Endothelial cell of umbilical vein (primary cell): Measurements from ENCODE around the gene GBP7. TPM values are rescaled to one million over a fixed set of nuclear protein-coding genes. Genes with fewer than 3 reads are reported as not detected.

Source experiments
- BruUV-seq: library from RNA; stranded (reverse); fragments of 400-500 nt; replicated peaks from 2 replicates; lab custom pipeline; 2021; lab: Mats Ljungman, UMichigan
- CTCF ChIA-PET: fragments of 300-600, 350-600 bp; sonication (Branson Sonifier 250); formaldehyde crosslinking; loops from one replicate; lab custom pipeline; 2021; ENCODE audit warnings: antibody characterized with exemption, inconsistent platforms; lab: Charles Lee
- POLR2A ChIA-PET: fragments of 300-600, 350-600 bp; sonication (Branson Sonifier 250); formaldehyde crosslinking; loops from one replicate; lab custom pipeline; 2021; ENCODE audit warnings: antibody characterized with exemption, inconsistent platforms; lab: Charles Lee
- DNase-seq: peaks from one replicate; pipeline ENCODE4 v3.0.0-alpha.2; 2011; ENCODE audit warnings: low read depth, low spot score
- FAIRE-seq: peaks from 2 replicates; lab custom pipeline; 2011; peaks lifted over from hg19 to GRCh38; lab: Jason Lieb, UNC
- H2AFZ ChIP-seq: 2 replicates; pipeline ENCODE4 v1.6.0; 2012; ENCODE audit warnings: low read depth, low read length, control low read depth, inconsistent platforms
- H3K27ac ChIP-seq: 2 replicates; pipeline ENCODE4 v1.5.1; 2011; ENCODE audit warnings: low read depth, mild to moderate bottlenecking, control low read depth, low read length, moderate library complexity; ENCODE audit not compliant: insufficient read depth
- H3K27me3 ChIP-seq, 2 experiments: 2 replicates each; pipeline versions ENCODE4 v1.6.0 to v1.6.1; 2011; ENCODE audit warnings: low read length in 2 of 2, mixed read lengths in 1 of 2; ENCODE audit not compliant: control insufficient read depth in 2 of 2, insufficient read depth in 2 of 2
- H3K36me3 ChIP-seq, 2 experiments: 2 replicates in 1 of 2; 3 replicates in 1 of 2; pipeline ENCODE4 v1.5.1; 2011; ENCODE audit warnings: low read length in 2 of 2, mild to moderate bottlenecking in 1 of 2, moderate library complexity in 1 of 2; ENCODE audit not compliant: control insufficient read depth in 2 of 2, insufficient read depth in 2 of 2; ENCODE audit errors: extremely low read depth in 1 of 2
- H3K4me1 ChIP-seq: 3 replicates; pipeline ENCODE4 v1.5.1; 2011; ENCODE audit warnings: mild to moderate bottlenecking, low read length; ENCODE audit not compliant: control insufficient read depth, insufficient read depth; ENCODE audit errors: extremely low read depth
- H3K4me2 ChIP-seq: 2 replicates; pipeline ENCODE4 v1.6.1; 2011; ENCODE audit warnings: low read length, control low read depth, mixed read lengths; ENCODE audit not compliant: insufficient read depth
- H3K4me3 ChIP-seq, 3 experiments: fragments of 200-600 bp in 1 of 3; sonication (generic), shearing (Covaris generic) in 1 of 3; replicated peaks in 1 of 3; 2 replicates each; pipeline ENCODE4 v1.5.1; 2011 to 2016; ENCODE audit warnings: control low read depth in 3 of 3, low read length in 3 of 3, mild to moderate bottlenecking in 2 of 3, inconsistent platforms in 1 of 3, low read depth in 1 of 3, moderate library complexity in 1 of 3; ENCODE audit not compliant: insufficient read depth in 1 of 3
- H3K79me2 ChIP-seq: 2 replicates; pipeline ENCODE4 v1.6.0; 2012; ENCODE audit warnings: low read length, inconsistent platforms; ENCODE audit not compliant: control insufficient read depth, insufficient read depth
- H3K9ac ChIP-seq: replicated peaks from 2 replicates; pipeline ENCODE3; 2011; ENCODE audit warnings: low read length, control low read depth; ENCODE audit not compliant: insufficient read depth; ENCODE audit errors: extremely low read depth
- H3K9me1 ChIP-seq: replicated peaks from 3 replicates; pipeline ENCODE4 v1.6.0; 2011; ENCODE audit warnings: mild to moderate bottlenecking, low read length; ENCODE audit not compliant: control insufficient read depth, insufficient read depth; ENCODE audit errors: extremely low read depth
- H3K9me3 ChIP-seq: replicated peaks from 2 replicates; pipeline ENCODE4 v1.5.1; 2012; ENCODE audit warnings: low read length, inconsistent platforms; ENCODE audit not compliant: control insufficient read depth, insufficient read depth
- H4K20me1 ChIP-seq: replicated peaks from 2 replicates; pipeline ENCODE3; 2011; ENCODE audit warnings: mild to moderate bottlenecking, low read length; ENCODE audit not compliant: control insufficient read depth, insufficient read depth; ENCODE audit errors: extremely low read depth
- CTCF ChIP-seq, 2 donors: IDR thresholded peaks; 1 replicate in 1 of 2; 2 replicates in 1 of 2; pipeline ENCODE4 v1.5.1; 2011; ENCODE audit warnings: low read length in 2 of 2, mild to moderate bottlenecking in 2 of 2, moderate library complexity in 2 of 2, control low read depth in 1 of 2, inconsistent platforms in 1 of 2, low read depth in 1 of 2; ENCODE audit not compliant: insufficient read depth in 1 of 2; ENCODE audit errors: extremely low read depth in 1 of 2
- EZH2 ChIP-seq: IDR thresholded peaks from 2 replicates; pipeline ENCODE4 v1.6.1; 2012; ENCODE audit warnings: borderline replicate concordance, low read depth, mild to moderate bottlenecking, moderate library complexity, low read length, inconsistent platforms; ENCODE audit not compliant: severe bottlenecking
- GATA2 ChIP-seq: IDR thresholded peaks from 2 replicates; pipeline ENCODE4 v1.7.0; 2011; ENCODE audit warnings: low read depth, mild to moderate bottlenecking, moderate library complexity, mixed read lengths, low read length; ENCODE audit not compliant: insufficient read length, insufficient read depth
- JUN ChIP-seq: IDR thresholded peaks from 2 replicates; pipeline ENCODE4 v1.6.1; 2011; ENCODE audit warnings: borderline replicate concordance, low read depth; ENCODE audit not compliant: insufficient read length, insufficient read depth
- MAX ChIP-seq: IDR thresholded peaks from 2 replicates; pipeline ENCODE4 v1.6.1; 2011; ENCODE audit not compliant: insufficient read depth, insufficient read length
- MYC ChIP-seq: IDR thresholded peaks from one replicate; pipeline ENCODE4 v1.6.1; 2011; ENCODE audit warnings: mild to moderate bottlenecking, low read depth, low read length
- POLR2A ChIP-seq: IDR thresholded peaks from 2 replicates; pipeline ENCODE4 v1.6.1; 2012; ENCODE audit warnings: low read depth, mild to moderate bottlenecking, control low read depth, low read length
- POLR2AphosphoS5 ChIP-seq: IDR thresholded peaks from 2 replicates; pipeline ENCODE4 v1.6.1; 2012; ENCODE audit warnings: low read depth, mild to moderate bottlenecking, control low read depth, low read length, moderate library complexity; ENCODE audit not compliant: insufficient read depth
- dilution Hi-C: fragments of 300-500 bp; cut with MboI; formaldehyde crosslinking; loops from one replicate; pipeline ENCODE4 v1.15.0; 2019; ENCODE audit warnings: low sequenced_read_pairs; ENCODE audit not compliant: extremely low pct_ligation_motif_present
- intact Hi-C: fragments of 100-400 bp; cut with micrococcal nuclease; formaldehyde crosslinking; loops from one replicate; pipeline ENCODE4 v1.10.0; 2022
- polyA plus RNA-seq, 4 experiments: library from polyadenylated mRNA; depleted of rRNA in 3 of 4; stranded (reverse) in 3 of 4; unstranded in 1 of 4; fragments of >200 nt; gene quantifications; 2 replicates each; pipeline versions ENCODE4 v1.2.1 to v1.2.3, GENCODE V29; 2011 to 2012; ENCODE audit warnings: missing spikeins in 1 of 4
- total RNA-seq: library from RNA; stranded (reverse); gene quantifications from 2 replicates; pipeline ENCODE4 v1.2.3, GENCODE V29; 2021

GBP7 gene
- total and polyA plus RNA-seq, 2 donors (not counting 3 experiments of a cell fraction or from before 2014, with no cell fraction given), result not detected

GRCh38 chr1:89149229-89149628, 26.6 kb downstream of the GBP7 start:
- Histone ChIP-seq H3K27me3 (no peaks in the 10 kb centered on the region), H4K20me1 (no peaks in the 10 kb centered on the region), H3K9me1 (no peaks in the 10 kb centered on the region), H3K4me1 (no peaks in the 10 kb centered on the region), H3K36me3 (no peaks in the 10 kb centered on the region), H3K79me2 (no peaks in the 10 kb centered on the region), H3K4me3 (no peak overlapping the region), H3K27ac (no peak overlapping the region), H2AFZ (no peak overlapping the region), H3K9ac (no peak overlapping the region), H3K4me2 (no peak overlapping the region), H3K9me3 (no peaks in the 10 kb centered on the region)
- CTCF ChIA-PET, result interaction anchor here (0.7 to 3.1 kb wide), 4 partner anchors 12 to 150 kb away, joined by 3 to 38 read pairs (median 4); no protein-coding TSS in a partner anchor
- dilution Hi-C loops, result no loop called here
- POLR2A ChIA-PET, result no interaction called here
- DNase-seq (peak; percentile 14), FAIRE-seq (peak; percentile 68)
- no TSS peak for BruUV-seq
- TF ChIP-seq GATA2 (no peak), MYC (no peak), POLR2AphosphoS5 (no peak), POLR2A (no peak), JUN (no peak), EZH2 (no peak), MAX (no peak), CTCF (IDR thresholded peaks at IDR 0.05; ENCODE audit: extremely low read depth in 1 of 2, insufficient read depth in 1 of 2, low read depth in 1 of 2, low read length in 2 of 2) (peak in 1 of 2 donors; percentile 29)
- intact Hi-C loops, result no loop called here
